Measurements from ENCODE around the gene ANKRD34A.

ANKRD34A gene

GRCh38 chr1:145983206-145983675 is 18.9 kb upstream of the ANKRD34A start:
- no peak overlapping the region for H3K27ac Mint-ChIP-seq
- H3K9me3 Mint-ChIP-seq: no peaks in the 10 kb centered on the region
- no peaks in the 10 kb centered on the region for H3K27me3 Mint-ChIP-seq (ENCODE audit: low read depth)
- no peak overlapping the region for H3K4me3 Mint-ChIP-seq
- H3K36me3 Mint-ChIP-seq (ENCODE audit: low read depth): no peaks in the 10 kb centered on the region
- peaks cover 50% of the 10 kb centered on the region for H3K4me1 Mint-ChIP-seq (ENCODE audit: low read depth)

GRCh38 chr1:145982010-145982723 is 17.8 kb upstream of the ANKRD34A start:
- no peaks in the 10 kb centered on the region for H3K9me3 Mint-ChIP-seq
- H3K4me3 Mint-ChIP-seq: peak overlapping the region; percentile 29

GRCh38 chr1:145980457-145980994 is 16.2 kb upstream of the ANKRD34A start:
- no peaks in the 10 kb centered on the region for H3K27me3 Mint-ChIP-seq (ENCODE audit: low read depth)
- peak overlapping the region; percentile 8 for H3K4me3 Mint-ChIP-seq
- peaks cover 5% of the 10 kb centered on the region for H3K36me3 Mint-ChIP-seq (ENCODE audit: low read depth)

More at GRCh38 chr1:145982010-145982723, 17.8 kb upstream of the ANKRD34A start:
- Mint-ChIP-seq H3K27ac (peak overlapping the region; percentile 72), H3K27me3 (ENCODE audit: low read depth) (no peaks in the 10 kb centered on the region), H3K4me1 (ENCODE audit: low read depth) (peaks cover 48% of the 10 kb centered on the region), H3K36me3 (ENCODE audit: low read depth) (peaks cover 5% of the 10 kb centered on the region)

GRCh38 chr1:145979746-145980456 is 15.5 kb upstream of the ANKRD34A start:
- no peaks in the 10 kb centered on the region for H3K27me3 Mint-ChIP-seq (ENCODE audit: low read depth)
- no peak overlapping the region for H3K4me3 Mint-ChIP-seq
- H3K9me3 Mint-ChIP-seq: no peaks in the 10 kb centered on the region
- H3K4me1 Mint-ChIP-seq (ENCODE audit: low read depth): peaks cover 36% of the 10 kb centered on the region
- H3K36me3 Mint-ChIP-seq (ENCODE audit: low read depth): peaks cover 5% of the 10 kb centered on the region
- no peak overlapping the region for H3K27ac Mint-ChIP-seq

More at GRCh38 chr1:145980457-145980994, 16.2 kb upstream of the ANKRD34A start:
- H3K4me1 Mint-ChIP-seq (ENCODE audit: low read depth): peaks cover 42% of the 10 kb centered on the region
- H3K27ac Mint-ChIP-seq: no peak overlapping the region
- no peaks in the 10 kb centered on the region for H3K9me3 Mint-ChIP-seq

- peaks cover 5% of the 10 kb centered on the region for H3K36me3 Mint-ChIP-seq (ENCODE audit: low read depth)
- no peaks in the 10 kb centered on the region for H3K9me3 Mint-ChIP-seq
- no peaks in the 10 kb centered on the region for H3K27me3 Mint-ChIP-seq (ENCODE audit: low read depth)
- no peak overlapping the region for H3K27ac Mint-ChIP-seq
- no peak overlapping the region for H3K4me3 Mint-ChIP-seq
- H3K4me1 Mint-ChIP-seq (ENCODE audit: low read depth): peaks cover 29% of the 10 kb centered on the region
Measured at GRCh38 chr1:145978854-145979745, 14.7 kb upstream of the ANKRD34A start.

- Mint-ChIP-seq H3K4me1 (ENCODE audit: low read depth) (peaks cover 25% of the 10 kb centered on the region), H3K9me3 (no peaks in the 10 kb centered on the region), H3K27ac (no peak overlapping the region), H3K36me3 (ENCODE audit: low read depth) (peaks cover 5% of the 10 kb centered on the region), H3K4me3 (no peak overlapping the region), H3K27me3 (ENCODE audit: low read depth) (no peaks in the 10 kb centered on the region)
Measured at GRCh38 chr1:145978471-145978853, 14.1 kb upstream of the ANKRD34A start.

GRCh38 chr1:145977486-145978470 is 13.4 kb upstream of the ANKRD34A start:
- Mint-ChIP-seq H3K36me3 (ENCODE audit: low read depth) (peaks cover 7% of the 10 kb centered on the region), H3K27me3 (ENCODE audit: low read depth) (no peaks in the 10 kb centered on the region), H3K9me3 (no peaks in the 10 kb centered on the region), H3K4me3 (no peak overlapping the region), H3K4me1 (ENCODE audit: low read depth) (peaks cover 21% of the 10 kb centered on the region), H3K27ac (no peak overlapping the region)

- Mint-ChIP-seq H3K27ac (no peak overlapping the region), H3K27me3 (ENCODE audit: low read depth) (no peaks in the 10 kb centered on the region), H3K4me3 (no peak overlapping the region), H3K4me1 (ENCODE audit: low read depth) (peaks cover 14% of the 10 kb centered on the region), H3K36me3 (ENCODE audit: low read depth) (peaks cover 7% of the 10 kb centered on the region), H3K9me3 (no peaks in the 10 kb centered on the region)
Measured at GRCh38 chr1:145977016-145977415, 12.6 kb upstream of the ANKRD34A start.

GRCh38 chr1:145975216-145975615 is 10.8 kb upstream of the ANKRD34A start:
- Mint-ChIP-seq H3K27ac (no peak overlapping the region), H3K36me3 (ENCODE audit: low read depth) (peaks cover 11% of the 10 kb centered on the region), H3K27me3 (ENCODE audit: low read depth) (no peaks in the 10 kb centered on the region), H3K4me3 (no peak overlapping the region), H3K9me3 (no peaks in the 10 kb centered on the region), H3K4me1 (ENCODE audit: low read depth) (peaks cover 2% of the 10 kb centered on the region)

- peaks cover 11% of the 10 kb centered on the region for H3K36me3 Mint-ChIP-seq (ENCODE audit: low read depth)
- H3K4me1 Mint-ChIP-seq (ENCODE audit: low read depth): peaks cover 3% of the 10 kb centered on the region
- H3K27ac Mint-ChIP-seq: no peak overlapping the region
- H3K9me3 Mint-ChIP-seq: no peaks in the 10 kb centered on the region
- no peaks in the 10 kb centered on the region for H3K27me3 Mint-ChIP-seq (ENCODE audit: low read depth)
- H3K4me3 Mint-ChIP-seq: no peak overlapping the region
Measured at GRCh38 chr1:145974721-145975120, 10.3 kb upstream of the ANKRD34A start.

- no peak overlapping the region for H3K4me3 Mint-ChIP-seq
- H3K27ac Mint-ChIP-seq: no peak overlapping the region
- no peaks in the 10 kb centered on the region for H3K27me3 Mint-ChIP-seq (ENCODE audit: low read depth)
- peaks cover 3% of the 10 kb centered on the region for H3K4me1 Mint-ChIP-seq (ENCODE audit: low read depth)
- H3K36me3 Mint-ChIP-seq (ENCODE audit: low read depth): peaks cover 17% of the 10 kb centered on the region
- peaks cover 7% of the 10 kb centered on the region for H3K9me3 Mint-ChIP-seq
Measured at GRCh38 chr1:145972580-145972979, 8.2 kb upstream of the ANKRD34A start.

- Mint-ChIP-seq H3K4me1 (ENCODE audit: low read depth) (peaks cover 24% of the 10 kb centered on the region), H3K36me3 (ENCODE audit: low read depth) (peaks cover 16% of the 10 kb centered on the region), H3K4me3 (no peak overlapping the region), H3K27me3 (ENCODE audit: low read depth) (no peaks in the 10 kb centered on the region), H3K27ac (no peak overlapping the region), H3K9me3 (peaks cover 14% of the 10 kb centered on the region)
Measured at GRCh38 chr1:145967288-145967687, 2.9 kb upstream of the ANKRD34A start.

GRCh38 chr1:145965119-145965744 is 857 bp upstream of the ANKRD34A start:
- H3K36me3 Mint-ChIP-seq (ENCODE audit: low read depth): peaks cover 12% of the 10 kb centered on the region
- peak overlapping the region; percentile 95 for H3K4me3 Mint-ChIP-seq
- H3K27me3 Mint-ChIP-seq (ENCODE audit: low read depth): no peaks in the 10 kb centered on the region
- H3K9me3 Mint-ChIP-seq: peaks cover 14% of the 10 kb centered on the region
- peak overlapping the region; percentile 86 for H3K27ac Mint-ChIP-seq
- peaks cover 35% of the 10 kb centered on the region for H3K4me1 Mint-ChIP-seq (ENCODE audit: low read depth)
